OCI-LY7 (cell line): Measurements from ENCODE around the gene RIMS1. TPM values are rescaled to one million over a fixed set of nuclear protein-coding genes. Genes with fewer than 3 reads are reported as not detected.

Experiments used
- BruUV-seq: library from RNA; stranded (reverse); fragments of 400-500 nt; replicated peaks from 2 replicates; lab custom pipeline; 2021; lab: Mats Ljungman, UMichigan
- CTCF ChIA-PET: fragments of 300-600 bp; sonication (Branson Sonifier 250); formaldehyde crosslinking; loops from one replicate; lab custom pipeline; 2022; ENCODE audit warnings: antibody characterized with exemption; ENCODE audit not compliant: unreplicated experiment; lab: Charles Lee
- POLR2A ChIA-PET: fragments of 300-600 bp; sonication (Branson Sonifier 250); formaldehyde crosslinking; loops from one replicate; lab custom pipeline; 2022; ENCODE audit warnings: antibody characterized with exemption; lab: Charles Lee
- DNase-seq: peaks from one replicate; pipeline ENCODE4 v3.0.0-alpha.2; 2015; ENCODE audit warnings: low spot score
- H2AFZ ChIP-seq: fragments of 200-600 bp; sonication (generic), shearing (Covaris generic); 2 replicates; pipeline ENCODE4 v1.6.1; 2014; ENCODE audit warnings: mild to moderate bottlenecking, antibody characterized with exemption, low read length, moderate library complexity
- H3K27ac ChIP-seq: fragments of 200-600 bp; sonication (generic); 2 replicates; pipeline ENCODE4 v1.5.1; 2014; ENCODE audit warnings: mixed run types, low read depth, mild to moderate bottlenecking, moderate library complexity, low read length, inconsistent platforms; ENCODE audit not compliant: poor library complexity, severe bottlenecking
- H3K36me3 ChIP-seq: fragments of 200-600 bp; sonication (generic); 2 replicates; pipeline ENCODE4 v1.6.1; 2014; ENCODE audit warnings: mild to moderate bottlenecking, antibody characterized with exemption, low read length, moderate library complexity, mixed read lengths; ENCODE audit not compliant: insufficient read depth
- H3K4me1 ChIP-seq: fragments of 200-600 bp; sonication (generic); 2 replicates; pipeline ENCODE4 v1.5.1; 2014; ENCODE audit warnings: mild to moderate bottlenecking, low read length; ENCODE audit not compliant: insufficient read depth, poor library complexity, severe bottlenecking
- H3K4me2 ChIP-seq: fragments of 200-600 bp; sonication (generic); 2 replicates; pipeline ENCODE4 v1.6.1; 2014; ENCODE audit warnings: mild to moderate bottlenecking, low read length
- H3K4me3 ChIP-seq: fragments of 200-600 bp; sonication (generic); 2 replicates; pipeline ENCODE4 v1.5.1; 2014; ENCODE audit warnings: mild to moderate bottlenecking, low read depth, low read length; ENCODE audit not compliant: poor library complexity, severe bottlenecking
- H3K79me2 ChIP-seq: fragments of 200-600 bp; sonication (generic); 2 replicates; pipeline ENCODE4 v1.6.1; 2016; ENCODE audit warnings: low read depth, mild to moderate bottlenecking, low read length, moderate library complexity, mixed read lengths; ENCODE audit not compliant: insufficient read depth
- H3K9me2 ChIP-seq: fragments of 200-600 bp; sonication (generic); 2 replicates; pipeline ENCODE4 v1.6.1; 2016; ENCODE audit warnings: mild to moderate bottlenecking, low read length, mixed read lengths; ENCODE audit not compliant: insufficient read depth
- H3K9me3 ChIP-seq: fragments of 200-600 bp; sonication (generic); 2 replicates; pipeline ENCODE4 v1.6.1; 2014; ENCODE audit warnings: mild to moderate bottlenecking, mixed run types, low read length, mixed read lengths
- H4K20me1 ChIP-seq: fragments of 200-600 bp; sonication (generic); 2 replicates; pipeline ENCODE4 v1.6.1; 2014; ENCODE audit warnings: mild to moderate bottlenecking, antibody characterized with exemption, low read length, moderate library complexity, mixed read lengths; ENCODE audit not compliant: insufficient read depth
- CTCF ChIP-seq: fragments of 200-600 bp; sonication (generic); conservative IDR thresholded peaks from 2 replicates; pipeline ENCODE4 v1.5.1; 2014; ENCODE audit warnings: mild to moderate bottlenecking, antibody characterized with exemption, low read length, moderate library complexity, mixed read lengths
- EZH2phosphoT487 ChIP-seq: fragments of 200-600 bp; sonication (generic); IDR thresholded peaks from 2 replicates; pipeline ENCODE4 v1.6.1; 2018; ENCODE audit warnings: low read depth, borderline replicate concordance, mild to moderate bottlenecking, mixed run types, antibody characterized with exemption, low read length, moderate library complexity, mixed read lengths
- intact Hi-C: fragments of 100-400 bp; cut with micrococcal nuclease; formaldehyde crosslinking; loops from one replicate; pipeline ENCODE4 v1.10.0; 2022; ENCODE audit not compliant: unreplicated experiment
- total RNA-seq, 2 experiments: library from RNA; depleted of rRNA in 1 of 2; stranded (reverse); fragments of >200 nt in 1 of 2; shearing (Covaris generic) in 1 of 2; gene quantifications; 2 replicates each; pipeline ENCODE4 v1.2.3, GENCODE V29; 2014 to 2022

RIMS1 gene
- total RNA-seq, 2 experiments from 2014 or later: not detected

- TF ChIP-seq EZH2phosphoT487 (no peak), CTCF (no peak)
- POLR2A ChIA-PET: no interaction called here
- Histone ChIP-seq H4K20me1 (no peaks in the 10 kb centered on the region), H3K4me3 (no peak overlapping the region), H3K9me2 (no peaks in the 10 kb centered on the region; the same call in 1 of the 2 replicates), H3K79me2 (no peaks in the 10 kb centered on the region), H3K4me2 (no peak overlapping the region), H3K9me3 (no peaks in the 10 kb centered on the region), H2AFZ (no peak overlapping the region), H3K27ac (no peak overlapping the region), H3K4me1 (peaks cover 2% of the 10 kb centered on the region), H3K36me3 (no peaks in the 10 kb centered on the region)
- no peak for DNase-seq
- no TSS peak for BruUV-seq
- CTCF ChIA-PET: no interaction called here
- intact Hi-C loops: no loop called here
Observed at GRCh38 chr6:72376736-72377135, 490.4 kb downstream of the RIMS1 start.

DNA sequence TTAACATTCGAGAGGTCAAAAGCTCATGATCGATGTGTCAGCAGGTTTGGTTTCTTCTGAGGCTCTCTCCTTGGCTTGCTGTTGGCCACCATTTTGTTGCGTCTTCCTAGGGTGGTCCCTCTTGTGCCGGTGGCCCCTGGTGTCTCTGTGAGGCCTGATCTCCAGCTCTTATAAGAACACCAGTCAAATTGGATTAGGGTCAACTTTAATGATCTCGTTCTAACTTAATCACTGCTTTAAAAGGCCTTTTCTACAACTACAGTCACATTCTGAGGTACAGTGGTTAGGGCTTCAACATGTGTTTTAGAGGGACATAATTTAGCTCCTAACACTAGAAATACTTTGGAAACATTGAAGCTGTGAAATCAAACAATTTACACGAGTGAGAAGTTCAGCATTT lies 494.7 kb downstream of the RIMS1 start:
- CTCF ChIA-PET: no interaction called here
- Histone ChIP-seq H3K36me3 (no peaks in the 10 kb centered on the region), H3K27ac (no peak overlapping the region), H3K4me3 (no peak overlapping the region), H3K4me1 (peaks cover 27% of the 10 kb centered on the region), H2AFZ (peak overlapping the region; percentile 18; the same call in 1 of the 2 replicates), H4K20me1 (no peaks in the 10 kb centered on the region), H3K9me2 (no peaks in the 10 kb centered on the region), H3K9me3 (no peaks in the 10 kb centered on the region), H3K79me2 (no peaks in the 10 kb centered on the region), H3K4me2 (no peak overlapping the region)
- intact Hi-C loops: no loop called here
- no peak for DNase-seq
- TF ChIP-seq EZH2phosphoT487 (no peak), CTCF (no peak)
- POLR2A ChIA-PET: interaction anchor here (0.7 to 1.6 kb wide), 3 partner anchors 12 to 73 kb away, joined by 3 to 5 read pairs (median 3); no protein-coding TSS in a partner anchor
- BruUV-seq: no TSS peak

DNA sequence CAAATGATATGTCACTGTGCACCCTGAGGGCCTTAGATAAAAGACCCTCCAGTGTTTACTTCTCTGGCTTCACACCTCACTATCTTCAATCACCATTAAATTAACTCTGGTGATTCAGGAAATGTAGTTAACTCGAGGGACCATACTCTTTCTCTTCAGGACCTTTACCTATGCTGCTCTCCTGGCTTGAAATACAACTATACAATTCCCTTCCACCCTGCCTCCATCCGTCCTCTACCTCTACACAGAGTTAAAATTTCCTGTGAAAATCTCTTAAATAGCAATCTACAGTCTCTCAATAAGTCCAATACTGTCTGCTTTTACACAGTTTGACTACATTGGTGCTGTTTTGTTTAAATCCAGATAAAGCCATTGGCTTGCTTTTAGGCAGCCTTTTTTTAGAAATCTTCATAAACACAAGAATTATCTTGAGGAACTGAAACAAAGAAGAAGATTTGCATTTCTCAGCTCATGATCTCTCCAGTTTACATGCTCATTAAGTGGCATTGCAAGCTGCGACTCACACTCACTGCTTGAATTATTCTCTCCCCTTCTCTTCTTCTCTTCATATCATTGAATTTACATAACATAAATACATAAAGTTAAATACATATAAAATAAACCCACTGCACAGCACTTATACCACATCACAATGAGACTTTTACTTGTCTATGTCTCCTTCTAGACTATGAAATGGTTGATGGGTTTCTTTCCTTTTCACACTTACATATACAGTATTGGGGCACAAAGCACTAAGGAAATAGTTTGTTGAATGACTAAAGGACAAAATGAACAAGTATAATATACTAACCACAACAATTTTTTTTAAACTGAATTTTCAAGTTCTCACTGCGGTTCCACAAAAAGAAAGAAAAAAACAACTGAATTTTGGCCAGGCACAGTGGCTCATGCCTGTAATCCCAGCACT lies 496.5 kb downstream of the RIMS1 start:
- no peaks in the 10 kb centered on the region for H3K9me2 ChIP-seq
- peak overlapping the region; percentile 72 for H3K27ac ChIP-seq
- no TSS peak for BruUV-seq
- H3K36me3 ChIP-seq: no peaks in the 10 kb centered on the region
- peaks cover 27% of the 10 kb centered on the region for H3K4me1 ChIP-seq
- H4K20me1 ChIP-seq: no peaks in the 10 kb centered on the region
- TF ChIP-seq CTCF (no peak), EZH2phosphoT487 (no peak)
- ChIA-PET POLR2A (interaction anchor here (0.9 to 1.0 kb wide), 2 partner anchors 8 to 28 kb away, joined by 5 read pairs; no protein-coding TSS in a partner anchor), CTCF (no interaction called here)
- H2AFZ ChIP-seq: peak overlapping the region; percentile 96
- DNase-seq: peak; percentile 69
- peak overlapping the region; percentile 67 for H3K4me2 ChIP-seq
- H3K4me3 ChIP-seq: peak overlapping the region; percentile 50
- intact Hi-C loops: no loop called here
- no peaks in the 10 kb centered on the region for H3K79me2 ChIP-seq
- no peaks in the 10 kb centered on the region for H3K9me3 ChIP-seq
